ENCODE measurements around the gene TAS2R5.

DNA sequence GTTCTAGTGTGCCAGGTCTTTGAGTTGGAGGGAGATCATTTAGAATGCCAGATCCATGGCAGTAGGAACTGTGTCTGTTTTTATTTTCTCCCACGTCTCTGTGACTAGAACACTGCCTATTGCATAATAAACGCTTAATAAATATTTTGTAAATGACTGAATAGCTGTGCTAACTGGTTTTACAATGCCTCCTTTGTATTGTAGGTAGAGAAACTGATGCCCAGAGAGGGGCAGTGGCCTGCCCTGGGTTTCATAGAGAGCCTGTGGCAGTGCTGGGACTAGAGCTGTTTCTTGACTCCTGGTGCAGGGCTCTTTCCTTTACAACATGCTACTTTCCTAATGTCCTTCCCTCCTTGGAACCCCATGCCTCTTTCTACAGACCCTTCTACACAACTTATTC, 2.5 kb downstream of the TAS2R5 start:
- TF ChIP-seq KLF9 (tag by site-specific recombination; IDR thresholded peaks at IDR 0.05; ENCODE audit: low read depth), result no peak
- TF ChIP-seq MEIS1 (CRISPR knock-in tag; IDR thresholded peaks at IDR 0.05; ENCODE audit: borderline replicate concordance), result no peak
- TF ChIP-seq CTCF (tag by site-specific recombination; IDR thresholded peaks at IDR 0.05), result no peak
- no peak for TF ChIP-seq ZSCAN5A (tag by site-specific recombination; IDR thresholded peaks at IDR 0.05)
- TF ChIP-seq ZBTB20 (tag by site-specific recombination; IDR thresholded peaks at IDR 0.05), result no peak
- TF ChIP-seq SP3 (tag by site-specific recombination; IDR thresholded peaks at IDR 0.05), result no peak

All from HEK293 (cell line).